GM21717 (cell line): ENCODE data around the gene DNAH14.
"Not testable (repeated sequence)": the region's sequence is repeated elsewhere in the genome, so short reads cannot be mapped to it uniquely, and the experiment has no call there.

Experiments used
- ATAC-seq: cut with Tn5 transposase; IDR thresholded peaks from one replicate; pipeline ENCODE4 v1.9.1; 2021; ENCODE audit warnings: mild to moderate bottlenecking, moderate library complexity; ENCODE audit not compliant: unreplicated experiment

Gene DNAH14

GRCh38 chr1:225143001-225143400 lies 213.5 kb downstream of the DNAH14 start:
- ATAC-seq = no peak

- no peak for ATAC-seq
These were observed 217.0 kb downstream of the DNAH14 start for GRCh38 chr1:225146478-225146877.

GRCh38 chr1:225147791-225148190 lies 218.3 kb downstream of the DNAH14 start:
- ATAC-seq = not testable (repeated sequence)

- ATAC-seq = no peak
These were observed 222.6 kb downstream of the DNAH14 start for GRCh38 chr1:225152061-225152460.

GRCh38 chr1:225155555-225155954 lies 226.1 kb downstream of the DNAH14 start:
- ATAC-seq = no peak

GRCh38 chr1:225156254-225156653 lies 226.8 kb downstream of the DNAH14 start:
- no peak for ATAC-seq

GRCh38 chr1:225158291-225158690 lies 228.8 kb downstream of the DNAH14 start:
- no peak for ATAC-seq

GRCh38 chr1:225159793-225160192 lies 230.3 kb downstream of the DNAH14 start:
- no peak for ATAC-seq

- ATAC-seq = not testable (repeated sequence)
These were observed 247.9 kb downstream of the DNAH14 start for GRCh38 chr1:225177409-225177808.

GRCh38 chr1:225179686-225180085 lies 250.2 kb downstream of the DNAH14 start:
- no peak for ATAC-seq

GRCh38 chr1:225182716-225183115 lies 253.2 kb downstream of the DNAH14 start:
- no peak for ATAC-seq

GRCh38 chr1:225191199-225191753 lies 261.8 kb downstream of the DNAH14 start:
- ATAC-seq = no peak

- no peak for ATAC-seq
These were observed 272.0 kb downstream of the DNAH14 start for GRCh38 chr1:225201447-225201846.

GRCh38 chr1:225207791-225208190 lies 278.3 kb downstream of the DNAH14 start:
- ATAC-seq = no peak

GRCh38 chr1:225209153-225209552 lies 279.7 kb downstream of the DNAH14 start:
- ATAC-seq = no peak

GRCh38 chr1:225210180-225210579 lies 280.7 kb downstream of the DNAH14 start:
- ATAC-seq = not testable (repeated sequence)

- not testable (repeated sequence) for ATAC-seq
These were observed 282.4 kb downstream of the DNAH14 start for GRCh38 chr1:225211694-225212442.

- no peak for ATAC-seq
These were observed 294.8 kb downstream of the DNAH14 start for GRCh38 chr1:225224287-225224686.

- no peak for ATAC-seq
These were observed 296.2 kb downstream of the DNAH14 start for GRCh38 chr1:225225681-225226080.

GRCh38 chr1:225228871-225229303 lies 299.4 kb downstream of the DNAH14 start:
- no peak for ATAC-seq

GRCh38 chr1:225229429-225229828 lies 300.0 kb downstream of the DNAH14 start:
- not testable (repeated sequence) for ATAC-seq

- ATAC-seq = no peak
These were observed 301.0 kb downstream of the DNAH14 start for GRCh38 chr1:225230483-225230882.
